ENCODE measurements around the gene MORN1.

GRCh38 chr1:2286923-2287322 is 104.4 kb downstream of the MORN1 start:
- TF ChIP-seq, protein P1, sequence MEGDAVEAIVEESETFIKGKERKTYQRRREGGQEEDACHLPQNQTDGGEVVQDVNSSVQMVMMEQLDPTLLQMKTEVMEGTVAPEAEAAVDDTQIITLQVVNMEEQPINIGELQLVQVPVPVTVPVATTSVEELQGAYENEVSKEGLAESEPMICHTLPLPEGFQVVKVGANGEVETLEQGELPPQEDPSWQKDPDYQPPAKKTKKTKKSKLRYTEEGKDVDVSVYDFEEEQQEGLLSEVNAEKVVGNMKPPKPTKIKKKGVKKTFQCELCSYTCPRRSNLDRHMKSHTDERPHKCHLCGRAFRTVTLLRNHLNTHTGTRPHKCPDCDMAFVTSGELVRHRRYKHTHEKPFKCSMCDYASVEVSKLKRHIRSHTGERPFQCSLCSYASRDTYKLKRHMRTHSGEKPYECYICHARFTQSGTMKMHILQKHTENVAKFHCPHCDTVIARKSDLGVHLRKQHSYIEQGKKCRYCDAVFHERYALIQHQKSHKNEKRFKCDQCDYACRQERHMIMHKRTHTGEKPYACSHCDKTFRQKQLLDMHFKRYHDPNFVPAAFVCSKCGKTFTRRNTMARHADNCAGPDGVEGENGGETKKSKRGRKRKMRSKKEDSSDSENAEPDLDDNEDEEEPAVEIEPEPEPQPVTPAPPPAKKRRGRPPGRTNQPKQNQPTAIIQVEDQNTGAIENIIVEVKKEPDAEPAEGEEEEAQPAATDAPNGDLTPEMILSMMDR (conservative IDR thresholded peaks at IDR 0.05; ENCODE audit: low read length), result no peak
- no peak for TF ChIP-seq EZH2phosphoT487 (IDR thresholded peaks at IDR 0.05; ENCODE audit: borderline replicate concordance)
